Measurements from ENCODE around the gene SMURF2. TPM values are rescaled to one million over a fixed set of nuclear protein-coding genes. Genes with fewer than 3 reads are reported as not detected.

SMURF2 gene
- total and polyA plus RNA-seq, 5 donors: 4.7 to 27.2 (median 15.2) TPM

DNA sequence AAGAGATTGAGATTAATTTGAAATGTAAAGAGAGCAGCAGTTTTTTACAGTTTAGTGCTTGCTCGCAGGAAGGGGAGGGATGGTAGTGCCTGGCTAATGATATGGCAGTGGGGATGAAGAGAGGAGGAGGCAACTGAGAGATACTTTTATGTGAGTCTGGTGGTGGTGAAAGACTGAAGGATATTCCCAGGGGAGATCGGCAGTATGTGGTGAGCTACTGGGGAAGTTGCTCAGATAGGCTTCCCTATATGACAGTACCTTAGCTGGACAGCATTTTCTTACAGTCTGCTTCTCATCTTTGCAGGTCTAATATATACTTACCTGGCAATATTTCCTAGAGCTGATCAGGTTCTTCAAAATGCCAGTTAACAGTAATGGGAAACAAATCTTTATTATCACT lies 146.7 kb downstream of the SMURF2 start:
- intact Hi-C loops (cut with DNase I): no loop called here
- Histone ChIP-seq H3K27me3 (ENCODE audit: control insufficient read depth, insufficient read depth) (no peaks in the 10 kb centered on the region), H3K27ac (ENCODE audit: low read length) (no peak overlapping the region), H3K4me3 (ENCODE audit: low read length) (no peak overlapping the region), H3K9me3 (ENCODE audit: control insufficient read depth, low read length) (no peaks in the 10 kb centered on the region), H3K4me1 (ENCODE audit: control insufficient read depth, insufficient read depth, low read length) (no peaks in the 10 kb centered on the region)
- ATAC-seq (no peak), DNase-seq (no peak)
- WGBS: 58% methylated on average over 2 of the region's 2 CpGs

DNA sequence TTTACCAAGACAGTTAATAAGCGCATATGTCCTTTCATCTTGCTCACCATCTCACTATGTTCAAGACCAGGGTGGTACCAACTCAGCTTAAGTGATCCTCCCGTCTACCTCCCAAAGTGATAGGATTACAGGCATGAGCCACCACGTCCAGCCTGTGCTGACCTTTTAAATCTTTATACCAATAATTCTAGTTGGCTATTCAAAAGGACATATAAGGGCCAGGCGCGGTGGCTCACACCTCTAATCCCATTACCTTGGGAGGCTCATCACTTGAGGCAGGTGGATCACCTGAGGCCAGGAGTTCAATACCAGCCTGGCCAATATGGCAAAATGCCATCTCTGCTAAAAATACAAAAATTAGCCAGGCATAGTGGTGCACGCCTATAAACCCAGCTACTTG lies 152.9 kb downstream of the SMURF2 start:
- DNase-seq: no peak
- Histone ChIP-seq H3K4me3 (ENCODE audit: low read length) (no peak overlapping the region), H3K27me3 (ENCODE audit: control insufficient read depth, insufficient read depth) (no peaks in the 10 kb centered on the region), H3K9me3 (ENCODE audit: control insufficient read depth, low read length) (no peaks in the 10 kb centered on the region), H3K4me1 (ENCODE audit: control insufficient read depth, insufficient read depth, low read length) (no peaks in the 10 kb centered on the region), H3K27ac (ENCODE audit: low read length) (no peak overlapping the region)
- WGBS: 86% methylated on average over 6 of the region's 6 CpGs
- no peak for ATAC-seq
- intact Hi-C loops (cut with DNase I): loop anchor here in 1 of 4 donors (5.0 kb wide), 1 partner anchor 138 kb away; no protein-coding TSS in a partner anchor

DNA sequence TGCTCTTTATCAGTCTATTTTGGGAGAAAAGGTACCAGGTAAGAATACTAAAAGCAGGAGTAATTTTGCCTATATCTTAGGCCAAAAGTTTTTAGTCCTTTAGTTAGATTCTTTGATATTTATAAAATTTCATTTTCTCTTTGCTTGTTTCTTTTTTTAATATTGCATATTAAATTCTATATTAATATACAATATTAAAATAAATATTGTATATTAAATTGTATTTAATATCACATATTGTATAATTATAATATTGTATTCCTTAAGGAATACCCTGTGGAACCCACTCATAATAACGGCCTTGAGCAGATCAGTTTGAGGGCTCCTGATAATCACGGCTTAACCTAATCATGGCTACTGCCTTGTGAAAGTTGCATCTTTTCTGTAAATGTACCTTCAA lies 153.4 kb downstream of the SMURF2 start:
- no peak for DNase-seq
- peak overlapping the region; percentile 95 for H3K4me3 ChIP-seq (ENCODE audit: low read length)
- H3K4me1 ChIP-seq (ENCODE audit: control insufficient read depth, insufficient read depth, low read length): no peaks in the 10 kb centered on the region
- ATAC-seq: no peak
- 78% methylated on average over 2 of the region's 2 CpGs for WGBS
- intact Hi-C loops (cut with DNase I): loop anchor here in 1 of 4 donors (5.0 kb wide), 1 partner anchor 139 kb away; no protein-coding TSS in a partner anchor
- no peaks in the 10 kb centered on the region for H3K27me3 ChIP-seq (ENCODE audit: control insufficient read depth, insufficient read depth)
- no peak overlapping the region for H3K27ac ChIP-seq (ENCODE audit: low read length)
- no peaks in the 10 kb centered on the region for H3K9me3 ChIP-seq (ENCODE audit: control insufficient read depth, low read length)

DNA sequence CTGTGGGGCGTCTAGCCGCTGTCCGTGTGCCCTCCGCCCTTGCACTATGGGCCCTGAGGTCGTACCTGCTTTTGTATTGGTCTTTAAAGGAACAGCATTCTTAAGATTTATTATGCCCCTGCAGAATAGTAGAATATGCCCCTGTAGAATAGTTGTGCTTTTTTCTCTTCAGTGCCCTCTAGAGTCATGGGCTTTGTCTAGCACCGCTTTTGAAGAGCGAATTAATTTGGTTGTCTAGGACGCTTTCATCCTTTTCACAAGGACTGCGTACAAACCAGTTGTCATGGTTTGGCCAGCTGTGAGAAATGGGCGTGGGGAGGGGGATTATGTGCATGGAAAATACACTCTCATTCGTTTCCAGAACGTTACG lies 154.7 kb downstream of the SMURF2 start:
- intact Hi-C loops (cut with DNase I): loop anchor here in 1 of 4 donors (5.0 kb wide), 1 partner anchor 140 kb away; no protein-coding TSS in a partner anchor
- no peak for DNase-seq
- H3K4me3 ChIP-seq (ENCODE audit: low read length): peak overlapping the region; percentile 95
- ATAC-seq: peak; percentile 22 to 23
- H3K27ac ChIP-seq (ENCODE audit: low read length): peak overlapping the region; percentile 100
- peaks cover 2% of the 10 kb centered on the region for H3K4me1 ChIP-seq (ENCODE audit: control insufficient read depth, insufficient read depth, low read length)
- no peaks in the 10 kb centered on the region for H3K9me3 ChIP-seq (ENCODE audit: control insufficient read depth, low read length)
- H3K27me3 ChIP-seq (ENCODE audit: control insufficient read depth, insufficient read depth): no peaks in the 10 kb centered on the region
- under 1% methylated on average over 13 of the region's 13 CpGs for WGBS

DNA sequence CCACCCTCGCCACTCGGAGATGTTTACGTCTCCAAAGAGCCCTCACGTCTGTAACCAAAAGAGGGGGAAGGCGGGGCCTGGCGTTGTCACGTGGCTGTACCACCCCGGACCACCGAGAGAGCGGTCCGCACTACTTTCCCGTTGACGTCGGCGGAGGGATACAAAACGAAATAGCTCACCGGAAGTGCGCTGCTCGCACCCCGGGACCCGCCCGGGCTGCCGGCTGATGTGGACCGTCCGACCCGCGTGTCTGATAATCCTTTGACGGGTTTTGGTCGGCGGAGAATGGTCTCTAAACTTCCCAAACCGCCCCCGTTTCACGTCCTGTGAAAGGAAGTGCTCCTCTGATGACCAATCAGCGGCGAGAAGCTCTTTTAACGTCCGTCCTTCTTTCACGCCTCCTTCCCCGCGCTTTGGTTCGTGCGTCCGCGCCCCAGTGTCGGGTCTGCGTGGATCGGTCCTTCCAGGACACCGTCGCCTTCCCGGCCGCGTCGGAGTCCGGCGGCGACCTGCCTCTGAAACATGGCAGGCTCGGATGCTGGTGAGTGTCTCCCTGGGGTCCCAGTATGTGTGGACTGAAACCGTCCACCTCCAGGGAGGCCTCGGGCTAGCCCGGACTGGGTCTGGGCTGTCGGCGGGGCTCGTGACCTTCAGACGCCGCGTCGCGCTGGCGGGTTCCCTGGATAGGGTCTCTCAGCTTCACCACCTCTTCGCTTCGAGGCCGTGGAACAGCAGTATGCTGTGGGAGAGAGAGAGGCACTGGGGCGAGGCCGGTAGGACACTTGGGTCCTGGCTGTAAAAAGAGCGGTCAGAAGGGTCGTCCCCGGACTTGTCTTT lies 155.3 kb downstream of the SMURF2 start, which contains the start of gene CEP95:
CEP95 (plus strand) TSS at position 402 of the 837 bp plus-strand sequence; CDS start at position 523, 121 bp downstream.
- DNase-seq (peak; percentile 96 to 98 (median 98)), ATAC-seq (peak; percentile 87 to 90)
- Histone ChIP-seq H3K9me3 (ENCODE audit: control insufficient read depth, low read length) (no peaks in the 10 kb centered on the region), H3K27ac (ENCODE audit: low read length) (peak within 1 kb of the TSS; percentile 100), H3K4me3 (ENCODE audit: low read length) (peak within 1 kb of the TSS; percentile 95), H3K27me3 (ENCODE audit: control insufficient read depth, insufficient read depth) (no peaks in the 10 kb centered on the region), H3K4me1 (ENCODE audit: control insufficient read depth, insufficient read depth, low read length) (peaks cover 2% of the 10 kb centered on the region)
- intact Hi-C loops (cut with DNase I): loop anchor here in 1 of 4 donors (5.0 kb wide), 1 partner anchor 141 kb away; no protein-coding TSS in a partner anchor
- WGBS: under 1% methylated on average over 77 of the region's 77 CpGs

DNA sequence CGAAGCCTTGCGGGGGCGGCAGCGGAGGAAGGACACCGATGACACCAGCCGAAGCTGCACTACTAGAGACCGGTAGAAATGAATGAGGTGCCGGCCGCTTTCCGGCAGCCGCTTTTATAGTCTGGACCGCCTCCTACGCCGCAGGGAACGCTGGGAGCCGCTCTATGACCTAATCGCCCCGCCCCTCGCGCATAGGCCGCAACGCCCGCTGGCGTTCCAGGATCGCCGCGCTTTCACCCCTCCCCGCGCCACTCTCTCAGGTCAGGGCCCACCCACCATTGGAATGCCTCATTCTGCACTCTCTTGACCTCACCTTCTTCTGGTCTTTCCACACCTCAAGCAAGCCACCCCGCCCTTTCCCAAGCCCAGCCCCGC lies 155.9 kb downstream of the SMURF2 start, which contains the start of gene DDX5:
DDX5 (minus strand) TSS at position 89 of the 375 bp plus-strand sequence. CDS start 170 bp downstream, outside the sequence.
- DNase-seq (peak; percentile 98 to 99 (median 99)), ATAC-seq (peak; percentile 87 to 89)
- peak within 1 kb of the TSS; percentile 95 for H3K4me3 ChIP-seq (ENCODE audit: low read length)
- intact Hi-C loops (cut with DNase I): loop anchor here in 1 of 4 donors (5.0 kb wide), 1 partner anchor 141 kb away; no protein-coding TSS in a partner anchor
- WGBS: under 1% methylated on average over 31 of the region's 31 CpGs
- H3K27me3 ChIP-seq (ENCODE audit: control insufficient read depth, insufficient read depth): no peaks in the 10 kb centered on the region
- peak within 1 kb of the TSS; percentile 100 for H3K27ac ChIP-seq (ENCODE audit: low read length)
- peaks cover 2% of the 10 kb centered on the region for H3K4me1 ChIP-seq (ENCODE audit: control insufficient read depth, insufficient read depth, low read length)
- H3K9me3 ChIP-seq (ENCODE audit: control insufficient read depth, low read length): no peaks in the 10 kb centered on the region

DNA sequence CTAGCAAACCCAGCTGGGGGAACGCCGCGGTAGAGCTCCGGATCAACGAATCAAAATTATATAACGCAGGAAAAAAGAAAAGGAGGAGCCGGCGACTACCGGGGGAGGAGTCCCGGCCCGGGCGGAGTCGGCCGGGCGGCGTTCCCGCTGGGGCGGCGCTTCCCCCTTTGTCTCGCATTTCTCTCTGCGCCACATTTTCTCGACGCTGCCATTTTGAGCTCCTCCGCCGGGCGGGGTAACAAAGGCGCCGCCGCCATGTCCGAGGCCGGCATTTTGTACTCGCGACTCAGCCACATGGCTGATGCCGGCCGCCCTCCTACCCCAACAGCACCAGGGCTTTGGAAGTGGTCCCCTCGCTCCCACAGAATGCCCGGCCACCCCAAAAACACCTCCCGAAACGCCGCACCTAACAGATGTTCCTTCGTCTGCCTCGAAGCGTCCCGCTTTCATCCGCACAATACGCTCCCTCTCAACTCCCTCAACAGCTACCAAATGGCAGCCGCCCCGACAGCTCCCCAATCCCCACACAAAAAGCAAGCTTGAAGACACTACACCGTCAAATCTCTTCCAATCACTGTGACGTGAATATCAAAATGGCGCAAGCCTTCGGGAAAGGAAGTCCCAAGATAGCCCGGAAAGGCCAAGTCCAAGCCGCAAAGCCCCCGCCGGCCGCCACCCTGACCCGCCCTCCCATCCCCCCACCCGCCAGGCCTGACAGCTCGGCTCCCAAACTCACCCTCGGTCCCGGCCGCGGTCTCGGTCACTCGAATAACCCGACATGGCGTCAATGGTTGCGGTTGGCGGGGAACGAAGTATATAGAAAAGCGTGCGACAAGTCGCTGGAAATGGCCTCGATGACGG lies 156.5 kb downstream of the SMURF2 start:
- intact Hi-C loops (cut with DNase I): loop anchor here in 1 of 4 donors (5.0 kb wide), 1 partner anchor 142 kb away; no protein-coding TSS in a partner anchor
- peaks cover 2% of the 10 kb centered on the region for H3K4me1 ChIP-seq (ENCODE audit: control insufficient read depth, insufficient read depth, low read length)
- WGBS: under 1% methylated on average over 76 of the region's 76 CpGs

DNA sequence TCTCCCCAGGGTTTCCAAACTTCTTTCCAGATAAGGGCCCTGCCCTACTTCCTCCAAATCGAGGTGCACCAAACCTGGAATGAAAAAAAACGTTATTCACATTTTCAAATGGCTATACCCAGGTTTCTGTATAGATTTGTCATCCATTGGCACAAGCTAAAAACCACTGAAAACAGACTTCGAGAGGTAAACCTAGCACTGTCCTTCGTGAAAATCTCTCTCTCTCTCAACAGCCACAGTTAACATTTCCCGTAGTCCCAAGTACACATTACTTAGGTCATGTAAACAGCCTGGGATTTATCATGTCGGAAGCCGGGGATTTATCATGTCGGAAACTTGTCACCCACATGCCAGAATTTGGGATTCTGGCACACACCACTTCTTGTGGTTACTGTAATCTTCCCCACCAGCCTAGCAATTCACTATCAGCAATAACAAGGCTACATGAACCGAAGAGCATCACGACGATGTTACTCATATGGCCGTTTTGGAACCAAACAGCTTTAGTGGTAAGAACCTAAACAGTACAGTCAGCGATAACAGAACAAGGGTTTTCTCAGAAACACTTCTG lies 157.3 kb downstream of the SMURF2 start:
- intact Hi-C loops (cut with DNase I): loop anchor here in 1 of 4 donors (5.0 kb wide), 1 partner anchor 142 kb away; no protein-coding TSS in a partner anchor

More for the DNA sequence above, 156.5 kb downstream of the SMURF2 start:
- H3K9me3 ChIP-seq (ENCODE audit: control insufficient read depth, low read length): no peaks in the 10 kb centered on the region
- ATAC-seq (peak; percentile 72 to 82), DNase-seq (peak; percentile 90 to 97 (median 97))
- H3K4me3 ChIP-seq (ENCODE audit: low read length): peak overlapping the region; percentile 95
- H3K27ac ChIP-seq (ENCODE audit: low read length): peak overlapping the region; percentile 100
- H3K27me3 ChIP-seq (ENCODE audit: control insufficient read depth, insufficient read depth): no peaks in the 10 kb centered on the region

DNA sequence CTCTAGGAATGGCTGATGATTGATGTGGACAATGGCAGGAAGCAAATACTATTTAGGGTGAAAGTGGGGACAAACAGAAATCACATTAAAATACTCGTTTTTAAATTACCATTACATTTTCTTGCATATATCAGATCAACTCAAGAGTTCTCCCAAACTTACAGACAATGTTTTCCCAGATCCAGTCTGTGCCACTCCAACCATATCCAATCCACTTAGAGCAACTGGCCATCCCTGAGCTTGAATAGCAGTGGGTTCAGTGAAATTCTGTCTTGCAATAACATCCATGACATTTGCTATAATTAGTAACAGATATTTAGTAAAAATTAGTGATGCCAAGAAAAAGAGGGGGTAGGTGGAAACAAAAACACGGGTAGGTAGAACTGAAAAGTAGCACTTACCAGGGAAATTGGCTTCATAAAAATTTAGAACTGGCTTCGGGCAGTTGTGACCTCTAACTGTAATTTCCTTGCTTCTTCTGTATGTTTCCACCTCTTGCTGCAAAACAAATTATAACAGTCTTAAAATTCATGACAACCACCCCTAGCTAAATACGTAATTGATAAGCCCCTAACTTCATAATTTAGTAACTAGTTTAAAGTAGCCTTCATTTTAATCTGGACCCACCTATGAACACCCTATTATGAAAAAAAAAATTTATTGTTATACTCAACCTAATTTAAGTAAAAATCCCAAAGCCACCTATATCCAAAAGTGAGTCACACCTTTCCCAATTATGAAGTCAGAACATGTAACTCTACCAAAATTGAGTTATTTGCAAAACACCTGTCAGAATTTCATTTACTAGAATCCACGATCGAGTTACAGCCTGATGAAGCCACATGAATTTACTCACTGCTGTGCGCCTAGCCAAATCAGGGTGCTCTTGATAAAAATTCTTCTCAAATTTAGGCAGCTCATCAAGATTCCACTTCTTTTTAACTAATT lies 158.0 kb downstream of the SMURF2 start:
- no peak overlapping the region for H3K27ac ChIP-seq (ENCODE audit: low read length)
- DNase-seq (no peak), ATAC-seq (no peak)
- no peaks in the 10 kb centered on the region for H3K9me3 ChIP-seq (ENCODE audit: control insufficient read depth, low read length)
- 19% methylated on average over 7 of the region's 7 CpGs for WGBS
- no peaks in the 10 kb centered on the region for H3K27me3 ChIP-seq (ENCODE audit: control insufficient read depth, insufficient read depth)
- H3K4me1 ChIP-seq (ENCODE audit: control insufficient read depth, insufficient read depth, low read length): peaks cover 2% of the 10 kb centered on the region
- intact Hi-C loops (cut with DNase I): no loop called here
- peak overlapping the region; percentile 95 for H3K4me3 ChIP-seq (ENCODE audit: low read length)

More for the DNA sequence above, 157.3 kb downstream of the SMURF2 start:
- DNase-seq: no peak
- peaks cover 2% of the 10 kb centered on the region for H3K4me1 ChIP-seq (ENCODE audit: control insufficient read depth, insufficient read depth, low read length)
- no peaks in the 10 kb centered on the region for H3K9me3 ChIP-seq (ENCODE audit: control insufficient read depth, low read length)
- under 1% methylated on average over 13 of the region's 13 CpGs for WGBS
- H3K4me3 ChIP-seq (ENCODE audit: low read length): peak overlapping the region; percentile 95
- no peak for ATAC-seq
- no peaks in the 10 kb centered on the region for H3K27me3 ChIP-seq (ENCODE audit: control insufficient read depth, insufficient read depth)
- peak overlapping the region; percentile 95 for H3K27ac ChIP-seq (ENCODE audit: low read length)

Data from right cardiac atrium (tissue), 5 donors.